ENCODE measurements around the gene RTN4.

Gene RTN4

DNA sequence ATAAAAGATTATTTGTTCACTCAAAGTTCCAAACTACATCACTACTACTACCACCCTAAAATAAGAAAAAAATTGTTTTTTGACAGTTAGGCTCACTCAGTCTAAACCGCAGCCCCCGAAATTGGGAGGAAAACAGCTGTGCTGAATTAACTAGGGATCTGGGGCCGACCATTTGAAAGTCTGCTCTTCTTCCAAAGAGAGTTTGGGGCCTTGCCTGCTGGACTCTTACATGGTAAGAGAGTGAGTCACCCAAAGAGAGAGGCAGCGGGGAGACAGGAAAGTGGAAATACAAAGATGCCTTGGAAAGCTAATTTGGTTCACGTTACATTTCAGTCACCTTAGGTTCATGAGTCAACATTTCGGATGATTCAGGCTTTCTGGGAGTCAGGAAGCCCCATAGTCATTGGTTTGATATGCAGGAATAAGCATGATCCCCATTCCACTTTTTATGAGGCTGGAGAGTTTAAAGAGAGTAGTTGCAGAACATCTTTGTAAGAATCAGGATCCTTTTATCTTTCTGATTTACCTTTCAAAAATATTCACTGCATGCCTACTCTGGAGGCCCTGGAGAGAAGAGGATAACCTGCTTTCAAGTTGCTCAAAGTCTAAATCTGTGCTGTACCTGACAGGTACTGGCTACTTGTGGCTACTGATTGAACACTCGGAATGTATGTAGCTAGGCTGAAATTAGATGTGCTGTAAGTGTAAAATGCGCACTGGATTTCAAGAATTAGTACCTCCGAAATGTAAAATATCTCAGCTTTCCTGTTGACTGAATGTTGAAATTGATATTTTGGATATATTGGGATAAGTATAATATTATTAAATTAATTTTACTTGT is 995 bp upstream of the RTN4 start:
- Histone ChIP-seq H2AFZ (ENCODE audit: low read depth, low read length) (peak overlapping the region; percentile 36), H3K9ac (ENCODE audit: low read depth, low read length) (peak overlapping the region; percentile 79), H3K4me2 (ENCODE audit: insufficient read depth, low read length) (peak overlapping the region; percentile 82), H4K20me1 (ENCODE audit: insufficient read depth, low read length) (peaks cover 22% of the 10 kb centered on the region), H3K79me2 (ENCODE audit: insufficient read depth, low read length) (peaks cover 67% of the 10 kb centered on the region), H3K9me3 (ENCODE audit: insufficient read depth, low read length, severe bottlenecking) (no peaks in the 10 kb centered on the region), H3K27ac (ENCODE audit: low read length) (peak overlapping the region; percentile 92), H3K27me3 (ENCODE audit: insufficient read depth, low read length, poor library complexity) (no peaks in the 10 kb centered on the region), H3K4me1 (ENCODE audit: insufficient read depth, low read length) (peaks cover 55% of the 10 kb centered on the region), H3K4me3 (ENCODE audit: low read depth in 1 of 2, low read length in 2 of 2) (peak overlapping the region; percentile 47 to 76), H3K36me3 (ENCODE audit: insufficient read depth, low read length) (peaks cover 16% of the 10 kb centered on the region)
- no peak for TF ChIP-seq EZH2 (IDR thresholded peaks at IDR 0.05; ENCODE audit: borderline replicate concordance, low read depth, low read length, severe bottlenecking)
- TF ChIP-seq, protein P1, sequence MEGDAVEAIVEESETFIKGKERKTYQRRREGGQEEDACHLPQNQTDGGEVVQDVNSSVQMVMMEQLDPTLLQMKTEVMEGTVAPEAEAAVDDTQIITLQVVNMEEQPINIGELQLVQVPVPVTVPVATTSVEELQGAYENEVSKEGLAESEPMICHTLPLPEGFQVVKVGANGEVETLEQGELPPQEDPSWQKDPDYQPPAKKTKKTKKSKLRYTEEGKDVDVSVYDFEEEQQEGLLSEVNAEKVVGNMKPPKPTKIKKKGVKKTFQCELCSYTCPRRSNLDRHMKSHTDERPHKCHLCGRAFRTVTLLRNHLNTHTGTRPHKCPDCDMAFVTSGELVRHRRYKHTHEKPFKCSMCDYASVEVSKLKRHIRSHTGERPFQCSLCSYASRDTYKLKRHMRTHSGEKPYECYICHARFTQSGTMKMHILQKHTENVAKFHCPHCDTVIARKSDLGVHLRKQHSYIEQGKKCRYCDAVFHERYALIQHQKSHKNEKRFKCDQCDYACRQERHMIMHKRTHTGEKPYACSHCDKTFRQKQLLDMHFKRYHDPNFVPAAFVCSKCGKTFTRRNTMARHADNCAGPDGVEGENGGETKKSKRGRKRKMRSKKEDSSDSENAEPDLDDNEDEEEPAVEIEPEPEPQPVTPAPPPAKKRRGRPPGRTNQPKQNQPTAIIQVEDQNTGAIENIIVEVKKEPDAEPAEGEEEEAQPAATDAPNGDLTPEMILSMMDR (IDR thresholded peaks at IDR 0.05; ENCODE audit: borderline replicate concordance, extremely low read depth, low read length, poor library complexity, severe bottlenecking) = no peak
- ATAC-seq (ENCODE audit: insufficient read depth, low read depth) = no peak
- peak; percentile 57 for DNase-seq

DNA sequence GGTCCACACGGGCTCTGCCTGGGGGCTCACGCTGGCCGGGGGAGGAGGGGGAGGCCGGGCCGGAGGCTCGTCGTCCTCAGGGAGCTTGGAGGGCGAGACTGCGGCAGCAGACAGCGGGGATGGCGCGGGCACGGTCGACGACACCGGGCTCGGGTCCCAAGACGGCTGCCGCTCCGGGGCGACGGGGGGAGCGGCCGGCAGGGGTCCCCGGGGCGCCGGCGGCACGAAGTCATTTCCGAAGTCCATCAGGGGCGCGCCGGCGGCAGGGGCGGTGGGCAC is 491 bp downstream of the RTN4 start:
- Histone ChIP-seq H3K4me1 (ENCODE audit: insufficient read depth, low read length) (peaks cover 69% of the 10 kb centered on the region), H3K79me2 (ENCODE audit: insufficient read depth, low read length) (peaks cover 81% of the 10 kb centered on the region), H3K9me3 (ENCODE audit: insufficient read depth, low read length, severe bottlenecking) (no peaks in the 10 kb centered on the region), H3K9ac (ENCODE audit: low read depth, low read length) (peak overlapping the region; percentile 79), H3K36me3 (ENCODE audit: insufficient read depth, low read length) (peaks cover 19% of the 10 kb centered on the region), H3K27ac (ENCODE audit: low read length) (peak overlapping the region; percentile 92), H3K4me3 (ENCODE audit: low read depth in 1 of 2, low read length in 2 of 2) (peak overlapping the region; percentile 76 to 82; a peak in 3 of 4 replicates), H3K27me3 (ENCODE audit: insufficient read depth, low read length, poor library complexity) (no peaks in the 10 kb centered on the region), H3K4me2 (ENCODE audit: insufficient read depth, low read length) (peak overlapping the region; percentile 82), H4K20me1 (ENCODE audit: insufficient read depth, low read length) (peaks cover 35% of the 10 kb centered on the region), H2AFZ (ENCODE audit: low read depth, low read length) (peak overlapping the region; percentile 87)
- DNase-seq (no peak), ATAC-seq (ENCODE audit: insufficient read depth, low read depth) (no peak)
- TF ChIP-seq EZH2 (IDR thresholded peaks at IDR 0.05; ENCODE audit: borderline replicate concordance, low read depth, low read length, severe bottlenecking) = no peak
- TF ChIP-seq, protein P1 (IDR thresholded peaks at IDR 0.05; ENCODE audit: borderline replicate concordance, extremely low read depth, low read length, poor library complexity, severe bottlenecking) = no peak

DNA sequence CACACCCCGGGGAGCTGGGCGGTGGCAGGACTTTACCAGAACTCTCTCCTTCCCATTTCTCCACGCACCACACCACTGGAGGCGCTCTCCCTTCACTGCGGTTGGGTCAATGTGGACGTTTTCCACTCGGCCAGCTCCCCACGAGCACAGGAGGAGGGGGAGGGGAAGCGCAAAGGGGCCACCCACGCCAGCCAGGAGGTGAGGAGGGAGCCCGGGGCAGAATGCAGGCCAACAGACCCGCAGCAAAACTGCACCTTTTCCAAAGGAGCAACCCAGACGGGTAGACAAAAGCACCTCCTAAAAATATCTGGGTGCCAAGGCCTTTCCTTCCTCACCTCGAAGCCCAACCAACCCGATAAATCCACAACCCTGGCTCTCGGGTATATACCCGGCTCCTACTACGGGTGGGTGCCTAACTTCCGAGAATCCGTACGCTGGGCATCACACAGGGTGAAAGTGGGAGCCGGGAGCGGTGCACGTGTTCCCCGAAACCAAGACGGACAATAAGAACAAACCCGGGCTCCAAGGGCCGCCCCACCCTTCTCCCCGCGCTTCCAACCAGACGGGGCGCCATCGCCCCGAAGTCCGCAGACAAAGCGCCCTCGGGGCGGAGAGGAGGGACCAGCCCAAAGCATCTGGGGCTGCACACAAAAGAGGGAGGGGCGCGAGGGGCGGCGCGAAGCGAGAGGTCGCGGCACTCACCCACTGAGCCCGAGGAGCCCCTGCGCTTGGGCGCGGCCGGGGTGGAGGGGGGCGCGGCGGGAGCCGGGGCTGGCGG is 1.0 kb downstream of the RTN4 start:
- DNase-seq (peak; percentile 83), ATAC-seq (ENCODE audit: insufficient read depth, low read depth) (peak; percentile 49)
- Histone ChIP-seq H3K9me3 (ENCODE audit: insufficient read depth, low read length, severe bottlenecking) (no peaks in the 10 kb centered on the region), H3K36me3 (ENCODE audit: insufficient read depth, low read length) (peaks cover 19% of the 10 kb centered on the region), H3K27me3 (ENCODE audit: insufficient read depth, low read length, poor library complexity) (no peaks in the 10 kb centered on the region), H3K4me2 (ENCODE audit: insufficient read depth, low read length) (peak overlapping the region; percentile 82), H4K20me1 (ENCODE audit: insufficient read depth, low read length) (peaks cover 39% of the 10 kb centered on the region), H3K4me1 (ENCODE audit: insufficient read depth, low read length) (peaks cover 68% of the 10 kb centered on the region), H3K4me3 (ENCODE audit: low read depth in 1 of 2, low read length in 2 of 2) (peak overlapping the region; percentile 76 to 82), H3K27ac (ENCODE audit: low read length) (peak overlapping the region; percentile 92), H3K79me2 (ENCODE audit: insufficient read depth, low read length) (peaks cover 87% of the 10 kb centered on the region), H2AFZ (ENCODE audit: low read depth, low read length) (peak overlapping the region; percentile 68), H3K9ac (ENCODE audit: low read depth, low read length) (peak overlapping the region; percentile 79)
- TF ChIP-seq, protein P1 (IDR thresholded peaks at IDR 0.05; ENCODE audit: borderline replicate concordance, extremely low read depth, low read length, poor library complexity, severe bottlenecking) = peak; percentile 68
- no peak for TF ChIP-seq EZH2 (IDR thresholded peaks at IDR 0.05; ENCODE audit: borderline replicate concordance, low read depth, low read length, severe bottlenecking)
